Duodenal mucosa (tissue), 2 donors: ENCODE measurements around the gene MMP14.

ENCODE experiments used
- H3K27ac ChIP-seq: one replicate; pipeline ENCODE4 v1.7.0; 2013; ENCODE audit warnings: low read depth, low read length
- H3K27me3 ChIP-seq, 2 donors: one replicate each; pipeline ENCODE4 v1.7.0; 2013; ENCODE audit warnings: low read length in 2 of 2, control low read depth in 1 of 2; ENCODE audit not compliant: insufficient read depth in 2 of 2, control insufficient read depth in 1 of 2
- H3K36me3 ChIP-seq, 2 donors: one replicate each; pipeline ENCODE4 v1.7.0; 2013; ENCODE audit warnings: low read length in 2 of 2, control low read depth in 1 of 2; ENCODE audit not compliant: insufficient read depth in 2 of 2, control insufficient read depth in 1 of 2
- H3K4me1 ChIP-seq, 2 donors: one replicate each; pipeline ENCODE4 v1.7.0; 2013; ENCODE audit warnings: low read length in 2 of 2, control low read depth in 1 of 2; ENCODE audit not compliant: insufficient read depth in 2 of 2, control insufficient read depth in 1 of 2
- H3K4me3 ChIP-seq, 2 donors: one replicate each; pipeline ENCODE4 v1.7.0; 2013; ENCODE audit warnings: low read length in 2 of 2, low read depth in 1 of 2
- H3K9ac ChIP-seq, 2 donors: one replicate each; pipeline ENCODE4 v1.7.0; 2013; ENCODE audit warnings: low read length in 2 of 2, low read depth in 1 of 2
- H3K9me3 ChIP-seq, 2 donors: one replicate each; pipeline ENCODE4 v1.7.0; 2013; ENCODE audit warnings: low read length in 2 of 2, control low read depth in 1 of 2; ENCODE audit not compliant: control insufficient read depth in 1 of 2

The MMP14 gene

DNA sequence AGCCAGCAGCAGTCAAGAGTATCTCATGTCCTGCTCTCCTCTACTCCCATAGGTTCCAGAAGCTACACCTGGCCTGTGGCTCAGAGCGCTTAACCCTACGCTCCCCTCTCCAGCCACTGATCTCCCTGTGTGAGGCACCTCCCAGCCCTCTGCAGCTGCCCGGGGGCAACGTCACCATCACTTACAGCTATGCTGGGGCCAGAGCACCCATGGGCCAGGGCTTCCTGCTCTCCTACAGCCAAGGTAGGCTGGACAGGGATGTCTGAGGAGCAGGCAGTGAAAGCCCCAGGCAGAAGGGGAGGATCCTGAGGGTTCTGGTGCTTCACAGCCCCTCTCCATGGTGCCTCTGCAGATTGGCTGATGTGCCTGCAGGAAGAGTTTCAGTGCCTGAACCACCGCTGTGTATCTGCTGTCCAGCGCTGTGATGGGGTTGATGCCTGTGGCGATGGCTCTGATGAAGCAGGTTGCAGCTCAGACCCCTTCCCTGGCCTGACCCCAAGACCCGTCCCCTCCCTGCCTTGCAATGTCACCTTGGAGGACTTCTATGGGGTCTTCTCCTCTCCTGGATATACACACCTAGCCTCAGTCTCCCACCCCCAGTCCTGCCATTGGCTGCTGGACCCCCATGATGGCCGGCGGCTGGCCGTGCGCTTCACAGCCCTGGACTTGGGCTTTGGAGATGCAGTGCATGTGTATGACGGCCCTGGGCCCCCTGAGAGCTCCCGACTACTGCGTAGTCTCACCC, 38.8 kb downstream of the MMP14 start:
- Histone ChIP-seq H3K36me3 (peaks cover 52 to 64% of the 10 kb centered on the region in 2 donors), H3K27me3 (no peaks in the 10 kb centered on the region), H3K4me3 (no peak overlapping the region), H3K4me1 (peaks cover 20 to 27% of the 10 kb centered on the region in 2 donors), H3K9me3 (no peaks in the 10 kb centered on the region), H3K27ac (no peak overlapping the region), H3K9ac (no peak overlapping the region)

DNA sequence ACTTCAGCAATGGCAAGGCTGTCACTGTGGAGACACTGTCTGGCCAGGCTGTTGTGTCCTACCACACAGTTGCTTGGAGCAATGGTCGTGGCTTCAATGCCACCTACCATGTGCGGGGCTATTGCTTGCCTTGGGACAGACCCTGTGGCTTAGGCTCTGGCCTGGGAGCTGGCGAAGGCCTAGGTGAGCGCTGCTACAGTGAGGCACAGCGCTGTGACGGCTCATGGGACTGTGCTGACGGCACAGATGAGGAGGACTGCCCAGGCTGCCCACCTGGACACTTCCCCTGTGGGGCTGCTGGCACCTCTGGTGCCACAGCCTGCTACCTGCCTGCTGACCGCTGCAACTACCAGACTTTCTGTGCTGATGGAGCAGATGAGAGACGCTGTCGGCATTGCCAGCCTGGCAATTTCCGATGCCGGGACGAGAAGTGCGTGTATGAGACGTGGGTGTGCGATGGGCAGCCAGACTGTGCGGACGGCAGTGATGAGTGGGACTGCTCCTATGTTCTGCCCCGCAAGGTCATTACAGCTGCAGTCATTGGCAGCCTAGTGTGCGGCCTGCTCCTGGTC, 39.4 kb downstream of the MMP14 start:
- Histone ChIP-seq H3K9me3 (no peaks in the 10 kb centered on the region), H3K4me3 (no peak overlapping the region), H3K27ac (no peak overlapping the region), H3K36me3 (peaks cover 52 to 64% of the 10 kb centered on the region in 2 donors), H3K4me1 (peaks cover 14 to 22% of the 10 kb centered on the region in 2 donors), H3K27me3 (no peaks in the 10 kb centered on the region), H3K9ac (no peak overlapping the region)

GRCh38 chr14:22877000-22877501, 40.7 kb downstream of the MMP14 start:
- no peak overlapping the region for H3K4me3 ChIP-seq
- no peak overlapping the region for H3K27ac ChIP-seq
- peaks cover 14 to 20% of the 10 kb centered on the region in 2 donors for H3K4me1 ChIP-seq
- no peaks in the 10 kb centered on the region for H3K27me3 ChIP-seq
- H3K36me3 ChIP-seq: peaks cover 52 to 64% of the 10 kb centered on the region in 2 donors
- H3K9ac ChIP-seq: no peak overlapping the region
- H3K9me3 ChIP-seq: no peaks in the 10 kb centered on the region

DNA sequence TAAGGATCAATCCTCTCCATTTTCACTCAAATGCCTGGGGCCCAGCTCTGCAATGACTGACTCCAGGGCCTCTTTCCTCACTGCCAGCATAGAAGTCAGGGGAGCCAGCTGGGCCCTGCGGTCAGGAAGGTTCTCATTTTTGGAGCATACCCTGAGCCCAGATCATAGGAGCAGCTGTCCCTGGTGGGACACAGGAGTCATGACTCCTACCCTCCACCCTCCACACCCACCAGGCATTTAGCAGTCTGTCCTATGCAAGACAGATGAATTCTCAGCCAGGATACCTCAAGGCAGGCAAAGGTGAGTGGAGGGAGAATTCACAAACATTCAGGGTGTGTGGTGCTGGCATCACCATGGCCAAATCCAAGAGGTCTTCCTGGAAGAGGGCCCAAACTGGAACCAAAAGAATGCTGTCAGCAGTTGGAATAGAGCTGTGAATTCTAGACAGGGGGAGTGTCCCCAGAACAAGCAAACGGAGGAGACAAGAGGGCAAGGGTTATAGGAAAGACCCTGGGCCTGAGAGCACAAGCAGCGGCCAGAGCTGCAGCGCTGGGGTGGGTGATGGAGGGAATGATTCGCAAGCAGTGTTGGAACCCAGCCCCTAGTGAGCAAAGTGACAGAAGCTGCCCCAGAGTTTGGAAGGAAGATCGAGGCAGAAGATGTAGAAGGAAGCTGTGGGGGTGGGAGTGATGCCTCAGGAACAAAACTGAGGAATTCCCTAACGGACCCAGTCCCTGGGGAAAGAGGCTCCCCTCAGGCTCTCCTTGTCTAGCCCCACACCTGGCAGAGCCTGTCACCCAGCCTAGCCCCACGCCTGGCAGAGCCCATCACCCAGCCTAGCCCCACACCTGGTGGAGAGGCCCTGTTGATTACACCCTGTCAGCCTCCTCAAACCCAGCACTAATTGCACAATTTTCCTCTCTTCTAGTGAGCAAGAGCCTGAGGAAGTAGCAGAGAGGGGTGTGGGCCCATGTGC, 42.2 kb downstream of the MMP14 start:
- Histone ChIP-seq H3K9ac (no peak overlapping the region), H3K36me3 (peaks cover 52 to 59% of the 10 kb centered on the region in 2 donors), H3K27me3 (no peaks in the 10 kb centered on the region), H3K4me1 (peaks cover 16 to 24% of the 10 kb centered on the region in 2 donors), H3K9me3 (no peaks in the 10 kb centered on the region), H3K4me3 (no peak overlapping the region), H3K27ac (no peak overlapping the region)

GRCh38 chr14:22882064-22882463, 45.7 kb downstream of the MMP14 start:
- no peak overlapping the region for H3K27ac ChIP-seq
- H3K9me3 ChIP-seq: no peaks in the 10 kb centered on the region
- H3K36me3 ChIP-seq: peaks cover 23 to 26% of the 10 kb centered on the region in 2 donors
- no peak overlapping the region for H3K9ac ChIP-seq
- H3K4me1 ChIP-seq: peaks cover 26 to 29% of the 10 kb centered on the region in 2 donors
- no peaks in the 10 kb centered on the region for H3K27me3 ChIP-seq
- no peak overlapping the region for H3K4me3 ChIP-seq

GRCh38 chr14:22882529-22883172, 46.3 kb downstream of the MMP14 start:
- peaks cover 17 to 20% of the 10 kb centered on the region in 2 donors for H3K36me3 ChIP-seq
- H3K27ac ChIP-seq: no peak overlapping the region
- H3K4me3 ChIP-seq: no peak overlapping the region
- H3K27me3 ChIP-seq: no peaks in the 10 kb centered on the region
- H3K9ac ChIP-seq: no peak overlapping the region
- no peaks in the 10 kb centered on the region for H3K9me3 ChIP-seq
- H3K4me1 ChIP-seq: peaks cover 31 to 32% of the 10 kb centered on the region in 2 donors

DNA sequence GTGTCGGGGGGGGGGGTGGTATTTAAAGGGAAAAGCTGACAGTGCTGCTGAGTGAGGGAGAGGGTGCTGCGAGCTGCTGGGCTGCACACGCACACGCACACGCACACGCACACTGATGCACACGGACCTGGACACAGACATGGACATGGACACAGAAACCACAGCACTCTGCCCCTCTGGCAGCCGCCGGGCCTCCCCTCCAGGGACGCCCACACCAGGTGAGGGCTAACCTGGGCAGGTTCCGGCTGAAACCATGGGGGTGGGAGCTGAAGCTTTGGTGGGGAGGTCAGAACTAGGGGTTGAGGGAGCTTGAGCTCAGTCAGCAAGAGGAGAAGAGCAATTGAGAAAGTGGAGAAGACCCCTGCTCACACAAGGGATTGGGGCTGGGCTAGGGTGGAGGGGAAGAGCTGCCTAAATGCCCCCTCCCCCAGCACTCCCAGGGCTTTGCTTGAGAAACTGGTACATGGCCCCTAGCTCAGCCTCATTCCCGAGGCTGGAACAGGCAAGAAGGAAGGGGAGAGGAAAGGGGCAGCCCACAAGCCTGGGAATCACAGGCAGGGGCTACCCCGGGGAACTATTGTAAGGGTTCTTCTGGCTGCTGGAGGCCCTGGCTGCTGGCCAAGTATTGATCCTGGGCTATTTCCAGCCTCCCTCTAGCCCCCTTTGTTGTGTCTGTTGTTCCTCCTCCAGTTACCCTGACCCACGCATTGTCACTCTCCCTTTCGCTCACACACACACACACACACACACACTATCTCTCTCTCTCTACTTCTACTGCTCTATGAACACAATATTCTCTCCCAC, 47.0 kb downstream of the MMP14 start, which contains the start of gene REM2:
REM2 (plus strand) TSS at position 50 of the 804 bp plus-strand sequence; CDS start at position 116, 66 bp downstream.
- peak within 1 kb of the TSS in 1 of 2 donors; percentile 7 for H3K4me3 ChIP-seq
- H3K9me3 ChIP-seq: no peaks in the 10 kb centered on the region
- no peak within 1 kb of the TSS for H3K27ac ChIP-seq
- H3K9ac ChIP-seq: no peak within 1 kb of the TSS
- no peaks in the 10 kb centered on the region for H3K27me3 ChIP-seq
- peaks cover 37 to 39% of the 10 kb centered on the region in 2 donors for H3K4me1 ChIP-seq
- H3K36me3 ChIP-seq: peaks cover 10 to 13% of the 10 kb centered on the region in 2 donors

DNA sequence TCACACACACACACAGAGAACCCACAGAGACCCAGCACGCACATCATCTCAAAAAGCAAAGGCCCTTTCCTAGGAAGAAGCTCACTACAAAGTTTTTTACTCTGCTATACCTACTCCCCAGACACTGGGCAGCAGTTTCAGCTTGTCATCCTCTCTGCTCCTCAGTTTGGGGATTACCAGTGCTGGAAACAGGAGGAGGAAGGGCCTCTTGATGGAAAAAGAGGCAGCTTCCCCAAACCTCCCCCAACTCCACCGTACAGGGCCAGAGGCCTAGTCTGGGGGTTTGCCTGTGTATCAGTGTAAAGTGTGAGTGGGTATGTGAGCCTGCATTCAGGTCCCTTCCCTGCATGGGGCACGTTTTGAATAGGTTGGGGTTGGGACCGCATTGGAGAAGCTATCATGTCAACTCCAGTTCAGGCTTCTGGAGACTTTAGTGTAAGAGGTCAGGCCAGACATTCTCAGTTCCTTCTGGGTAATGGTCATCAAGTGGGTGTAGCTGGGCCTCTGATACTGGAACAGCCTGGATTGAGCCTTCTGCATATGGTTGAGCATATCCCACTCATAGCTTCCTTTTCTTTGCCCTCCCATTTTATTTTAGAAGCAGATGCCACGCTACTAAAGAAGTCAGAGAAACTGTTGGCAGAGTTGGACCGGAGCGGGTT, 47.8 kb downstream of the MMP14 start:
- Histone ChIP-seq H3K4me3 (no peak overlapping the region), H3K27me3 (no peaks in the 10 kb centered on the region), H3K4me1 (peaks cover 37 to 46% of the 10 kb centered on the region in 2 donors), H3K9ac (no peak overlapping the region), H3K27ac (no peak overlapping the region), H3K9me3 (no peaks in the 10 kb centered on the region), H3K36me3 (peaks cover 2 to 5% of the 10 kb centered on the region in 2 donors)
